ENCODE measurements around the gene SETD5. TPM values are rescaled to one million over a fixed set of nuclear protein-coding genes. Genes with fewer than 3 reads are reported as not detected.

SETD5 gene
- total RNA-seq, 1 experiment from 2014 or later = 74.9 TPM

DNA sequence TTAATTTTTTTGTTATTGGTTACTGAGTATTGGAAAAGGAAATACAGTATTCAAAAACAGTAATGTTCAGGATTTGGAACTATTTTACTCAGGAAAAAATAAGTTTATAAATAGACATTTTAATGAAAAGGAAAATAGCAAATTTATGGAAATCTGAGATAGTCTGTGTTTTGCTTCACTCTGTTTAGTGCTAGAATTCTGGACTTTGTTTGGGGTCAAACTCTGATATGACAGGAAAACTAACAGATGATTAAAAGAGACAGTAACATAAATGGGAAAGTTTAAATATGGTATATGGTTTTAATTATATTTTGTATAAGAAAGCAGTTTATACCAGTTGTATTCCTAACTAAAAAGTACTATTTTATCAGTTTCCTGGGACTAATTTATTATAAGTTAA, 17.4 kb downstream of the SETD5 start:
- Histone ChIP-seq H3K4me1 (ENCODE audit: insufficient read depth, low read length) (no peaks in the 10 kb centered on the region; the same call in 1 of the 2 replicates), H3K4me3 (ENCODE audit: low read length) (no peak overlapping the region), H3K9me3 (ENCODE audit: low read length) (no peaks in the 10 kb centered on the region), H4K20me1 (ENCODE audit: low read length) (peaks cover 69% of the 10 kb centered on the region), H2AFZ (ENCODE audit: low read length) (no peak overlapping the region), H3K9me2 (replicated peaks; ENCODE audit: low read length) (no peaks in the 10 kb centered on the region), H3K27ac (ENCODE audit: low read length) (no peak overlapping the region), H3K79me2 (ENCODE audit: low read length) (peaks cover 98% of the 10 kb centered on the region), H3K4me2 (ENCODE audit: low read length) (no peak overlapping the region), H3F3A (ENCODE audit: low read length, unreplicated experiment) (no peaks in the 10 kb centered on the region), H3K36me3 (ENCODE audit: low read depth, low read length) (no peaks in the 10 kb centered on the region), H3K27me3 (ENCODE audit: low read length) (no peaks in the 10 kb centered on the region), H3K9ac (ENCODE audit: low read length) (no peak overlapping the region)
- no peak for ATAC-seq
- DNase-seq = no peak
- BruUV-seq (replicated peaks) = no TSS peak
- intact Hi-C loops (cut with micrococcal nuclease) = no loop called here
- ChIA-PET CTCF (no interaction called here), POLR2A (ENCODE audit: unreplicated experiment) (no interaction called here)
- no peak for TF ChIP-seq EZH2 (IDR thresholded peaks at IDR 0.05; ENCODE audit: low read length, unreplicated experiment)
- TF ChIP-seq, protein P1, sequence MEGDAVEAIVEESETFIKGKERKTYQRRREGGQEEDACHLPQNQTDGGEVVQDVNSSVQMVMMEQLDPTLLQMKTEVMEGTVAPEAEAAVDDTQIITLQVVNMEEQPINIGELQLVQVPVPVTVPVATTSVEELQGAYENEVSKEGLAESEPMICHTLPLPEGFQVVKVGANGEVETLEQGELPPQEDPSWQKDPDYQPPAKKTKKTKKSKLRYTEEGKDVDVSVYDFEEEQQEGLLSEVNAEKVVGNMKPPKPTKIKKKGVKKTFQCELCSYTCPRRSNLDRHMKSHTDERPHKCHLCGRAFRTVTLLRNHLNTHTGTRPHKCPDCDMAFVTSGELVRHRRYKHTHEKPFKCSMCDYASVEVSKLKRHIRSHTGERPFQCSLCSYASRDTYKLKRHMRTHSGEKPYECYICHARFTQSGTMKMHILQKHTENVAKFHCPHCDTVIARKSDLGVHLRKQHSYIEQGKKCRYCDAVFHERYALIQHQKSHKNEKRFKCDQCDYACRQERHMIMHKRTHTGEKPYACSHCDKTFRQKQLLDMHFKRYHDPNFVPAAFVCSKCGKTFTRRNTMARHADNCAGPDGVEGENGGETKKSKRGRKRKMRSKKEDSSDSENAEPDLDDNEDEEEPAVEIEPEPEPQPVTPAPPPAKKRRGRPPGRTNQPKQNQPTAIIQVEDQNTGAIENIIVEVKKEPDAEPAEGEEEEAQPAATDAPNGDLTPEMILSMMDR (conservative IDR thresholded peaks at IDR 0.05; ENCODE audit: low read depth, low read length) = no peak
- no peak for TF ChIP-seq EZH2phosphoT487 (IDR thresholded peaks at IDR 0.05; ENCODE audit: borderline replicate concordance, low read length)

DNA sequence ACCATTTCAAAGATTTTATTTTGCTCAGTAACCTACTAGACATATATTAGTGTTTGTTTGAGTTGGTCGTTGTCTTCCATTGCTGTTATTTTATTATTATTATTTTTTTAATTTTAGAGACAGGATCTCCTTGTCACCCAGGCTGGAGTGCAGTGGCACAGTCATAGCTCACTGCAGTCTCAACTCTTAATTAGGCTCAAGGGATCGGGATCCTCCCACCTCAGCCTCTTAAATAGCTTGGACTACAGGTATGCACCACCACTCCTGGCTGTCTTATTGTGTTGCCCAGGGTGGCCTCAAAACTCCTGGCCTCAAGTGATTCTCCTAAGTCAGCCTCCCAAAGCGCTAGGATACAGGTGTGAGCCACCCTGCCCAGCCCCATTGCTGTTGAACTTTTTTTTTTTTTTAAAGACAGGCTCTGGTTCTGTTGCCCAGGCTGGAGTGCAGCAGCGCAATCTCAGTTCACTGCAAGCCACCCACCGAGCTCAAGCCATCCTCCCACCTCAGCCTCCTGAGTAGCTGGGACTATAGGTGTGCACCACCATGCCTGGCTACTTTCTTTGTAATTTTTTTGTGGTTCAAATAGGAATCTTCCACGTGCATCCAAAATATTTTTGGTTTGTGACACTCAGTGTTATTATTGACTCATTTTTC, 18.2 kb downstream of the SETD5 start:
- DNase-seq (no peak), ATAC-seq (no peak)
- Histone ChIP-seq H3K36me3 (ENCODE audit: low read depth, low read length) (no peaks in the 10 kb centered on the region), H3K4me2 (ENCODE audit: low read length) (no peak overlapping the region), H3K79me2 (ENCODE audit: low read length) (peaks cover 98% of the 10 kb centered on the region), H3K4me1 (ENCODE audit: insufficient read depth, low read length) (peaks cover 4% of the 10 kb centered on the region), H2AFZ (ENCODE audit: low read length) (no peak overlapping the region), H3K9me2 (replicated peaks; ENCODE audit: low read length) (no peaks in the 10 kb centered on the region), H3K27me3 (ENCODE audit: low read length) (no peaks in the 10 kb centered on the region), H3F3A (ENCODE audit: low read length, unreplicated experiment) (no peaks in the 10 kb centered on the region), H3K27ac (ENCODE audit: low read length) (no peak overlapping the region), H3K9me3 (ENCODE audit: low read length) (no peaks in the 10 kb centered on the region), H4K20me1 (ENCODE audit: low read length) (peaks cover 62% of the 10 kb centered on the region), H3K9ac (ENCODE audit: low read length) (no peak overlapping the region), H3K4me3 (ENCODE audit: low read length) (no peak overlapping the region)
- ChIA-PET POLR2A (ENCODE audit: unreplicated experiment) (interaction anchor here (0.7 kb wide), 1 partner anchor 120 kb away, joined by 3 read pairs; no protein-coding TSS in a partner anchor), CTCF (no interaction called here)
- intact Hi-C loops (cut with micrococcal nuclease) = no loop called here
- no peak for TF ChIP-seq EZH2phosphoT487 (IDR thresholded peaks at IDR 0.05; ENCODE audit: borderline replicate concordance, low read length)
- TF ChIP-seq, protein P1 (conservative IDR thresholded peaks at IDR 0.05; ENCODE audit: low read depth, low read length) = no peak
- no peak for TF ChIP-seq EZH2 (IDR thresholded peaks at IDR 0.05; ENCODE audit: low read length, unreplicated experiment)
- no TSS peak for BruUV-seq (replicated peaks)

DNA sequence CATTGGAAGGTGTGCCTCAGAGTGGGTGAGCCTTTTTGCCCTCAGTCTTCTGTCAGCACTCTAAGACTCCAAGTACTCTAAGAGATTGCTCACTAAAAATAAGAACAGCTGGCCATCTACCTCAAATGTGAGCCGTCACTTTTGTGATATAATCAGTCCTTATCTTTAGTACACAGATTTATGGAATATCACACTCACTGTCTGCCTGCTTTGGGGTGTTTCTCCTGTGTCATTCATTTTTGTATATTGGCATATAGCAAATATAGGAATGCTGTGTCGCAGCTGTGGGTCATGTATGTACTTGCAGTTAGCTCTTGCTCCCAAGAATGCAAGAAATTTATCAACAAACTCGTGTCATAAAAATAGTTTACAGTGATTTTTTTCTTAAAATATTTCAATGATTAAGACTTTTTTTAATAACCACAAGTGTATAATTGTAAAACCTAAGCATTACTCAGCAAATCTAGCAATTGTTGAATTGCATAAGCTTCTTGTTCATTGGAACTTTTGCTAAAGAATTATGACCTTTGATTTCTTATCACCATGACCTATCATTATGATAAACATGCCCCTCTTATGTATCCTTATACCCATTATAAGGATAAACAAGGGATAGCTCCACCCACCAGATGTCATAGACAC, 18.8 kb downstream of the SETD5 start:
- Histone ChIP-seq H3K79me2 (ENCODE audit: low read length) (peaks cover 98% of the 10 kb centered on the region), H2AFZ (ENCODE audit: low read length) (no peak overlapping the region), H3K36me3 (ENCODE audit: low read depth, low read length) (no peaks in the 10 kb centered on the region; the same call in 1 of the 2 replicates), H3K4me1 (ENCODE audit: insufficient read depth, low read length) (peaks cover 11% of the 10 kb centered on the region), H3K9ac (ENCODE audit: low read length) (no peak overlapping the region), H3K4me3 (ENCODE audit: low read length) (no peak overlapping the region), H3K27ac (ENCODE audit: low read length) (no peak overlapping the region), H4K20me1 (ENCODE audit: low read length) (peaks cover 58% of the 10 kb centered on the region), H3K9me2 (replicated peaks; ENCODE audit: low read length) (no peaks in the 10 kb centered on the region), H3K4me2 (ENCODE audit: low read length) (no peak overlapping the region), H3F3A (ENCODE audit: low read length, unreplicated experiment) (no peaks in the 10 kb centered on the region), H3K9me3 (ENCODE audit: low read length) (no peaks in the 10 kb centered on the region), H3K27me3 (ENCODE audit: low read length) (no peaks in the 10 kb centered on the region)
- ChIA-PET CTCF (interaction anchor here (1.1 kb wide), 1 partner anchor 63 kb away, joined by 4 read pairs; no protein-coding TSS in a partner anchor), POLR2A (ENCODE audit: unreplicated experiment) (interaction anchor here (0.7 kb wide), 1 partner anchor 120 kb away, joined by 3 read pairs; no protein-coding TSS in a partner anchor)
- intact Hi-C loops (cut with micrococcal nuclease) = no loop called here
- ATAC-seq (no peak), DNase-seq (no peak)
- TF ChIP-seq EZH2 (IDR thresholded peaks at IDR 0.05; ENCODE audit: low read length, unreplicated experiment) (no peak), EZH2phosphoT487 (IDR thresholded peaks at IDR 0.05; ENCODE audit: borderline replicate concordance, low read length) (no peak)
- TF ChIP-seq, protein P1 (conservative IDR thresholded peaks at IDR 0.05; ENCODE audit: low read depth, low read length) = no peak
- BruUV-seq (replicated peaks) = no TSS peak

Measured in PC-3 (cell line).